Endothelial cell of umbilical vein (primary cell): ENCODE measurements around the gene MNDA. TPM values are rescaled to one million over a fixed set of nuclear protein-coding genes. Genes with fewer than 3 reads are reported as not detected.

Source experiments
- BruUV-seq: library from RNA; stranded (reverse); fragments of 400-500 nt; replicated peaks from 2 replicates; lab custom pipeline; 2021; lab: Mats Ljungman, UMichigan
- CTCF ChIA-PET: fragments of 300-600, 350-600 bp; sonication (Branson Sonifier 250); formaldehyde crosslinking; loops from one replicate; lab custom pipeline; 2021; ENCODE audit warnings: antibody characterized with exemption, inconsistent platforms; lab: Charles Lee
- POLR2A ChIA-PET: fragments of 300-600, 350-600 bp; sonication (Branson Sonifier 250); formaldehyde crosslinking; loops from one replicate; lab custom pipeline; 2021; ENCODE audit warnings: antibody characterized with exemption, inconsistent platforms; lab: Charles Lee
- DNase-seq: peaks from one replicate; pipeline ENCODE4 v3.0.0-alpha.2; 2011; ENCODE audit warnings: low read depth, low spot score
- FAIRE-seq: peaks from 2 replicates; lab custom pipeline; 2011; peaks lifted over from hg19 to GRCh38; lab: Jason Lieb, UNC
- H2AFZ ChIP-seq: 2 replicates; pipeline ENCODE4 v1.6.0; 2012; ENCODE audit warnings: low read depth, low read length, control low read depth, inconsistent platforms
- H3K27ac ChIP-seq: 2 replicates; pipeline ENCODE4 v1.5.1; 2011; ENCODE audit warnings: low read depth, mild to moderate bottlenecking, control low read depth, low read length, moderate library complexity; ENCODE audit not compliant: insufficient read depth
- H3K27me3 ChIP-seq, 2 experiments: 2 replicates each; pipeline versions ENCODE4 v1.6.0 to v1.6.1; 2011; ENCODE audit warnings: low read length in 2 of 2, mixed read lengths in 1 of 2; ENCODE audit not compliant: control insufficient read depth in 2 of 2, insufficient read depth in 2 of 2
- H3K36me3 ChIP-seq, 2 experiments: 2 replicates in 1 of 2; 3 replicates in 1 of 2; pipeline ENCODE4 v1.5.1; 2011; ENCODE audit warnings: low read length in 2 of 2, mild to moderate bottlenecking in 1 of 2, moderate library complexity in 1 of 2; ENCODE audit not compliant: control insufficient read depth in 2 of 2, insufficient read depth in 2 of 2; ENCODE audit errors: extremely low read depth in 1 of 2
- H3K4me1 ChIP-seq: 3 replicates; pipeline ENCODE4 v1.5.1; 2011; ENCODE audit warnings: mild to moderate bottlenecking, low read length; ENCODE audit not compliant: control insufficient read depth, insufficient read depth; ENCODE audit errors: extremely low read depth
- H3K4me2 ChIP-seq: 2 replicates; pipeline ENCODE4 v1.6.1; 2011; ENCODE audit warnings: low read length, control low read depth, mixed read lengths; ENCODE audit not compliant: insufficient read depth
- H3K4me3 ChIP-seq, 3 experiments: fragments of 200-600 bp in 1 of 3; sonication (generic), shearing (Covaris generic) in 1 of 3; replicated peaks in 1 of 3; 2 replicates each; pipeline ENCODE4 v1.5.1; 2011 to 2016; ENCODE audit warnings: control low read depth in 3 of 3, low read length in 3 of 3, mild to moderate bottlenecking in 2 of 3, inconsistent platforms in 1 of 3, low read depth in 1 of 3, moderate library complexity in 1 of 3; ENCODE audit not compliant: insufficient read depth in 1 of 3
- H3K79me2 ChIP-seq: 2 replicates; pipeline ENCODE4 v1.6.0; 2012; ENCODE audit warnings: low read length, inconsistent platforms; ENCODE audit not compliant: control insufficient read depth, insufficient read depth
- H3K9ac ChIP-seq: replicated peaks from 2 replicates; pipeline ENCODE3; 2011; ENCODE audit warnings: low read length, control low read depth; ENCODE audit not compliant: insufficient read depth; ENCODE audit errors: extremely low read depth
- H3K9me1 ChIP-seq: replicated peaks from 3 replicates; pipeline ENCODE4 v1.6.0; 2011; ENCODE audit warnings: mild to moderate bottlenecking, low read length; ENCODE audit not compliant: control insufficient read depth, insufficient read depth; ENCODE audit errors: extremely low read depth
- H3K9me3 ChIP-seq: replicated peaks from 2 replicates; pipeline ENCODE4 v1.5.1; 2012; ENCODE audit warnings: low read length, inconsistent platforms; ENCODE audit not compliant: control insufficient read depth, insufficient read depth
- H4K20me1 ChIP-seq: replicated peaks from 2 replicates; pipeline ENCODE3; 2011; ENCODE audit warnings: mild to moderate bottlenecking, low read length; ENCODE audit not compliant: control insufficient read depth, insufficient read depth; ENCODE audit errors: extremely low read depth
- CTCF ChIP-seq, 2 donors: IDR thresholded peaks; 1 replicate in 1 of 2; 2 replicates in 1 of 2; pipeline ENCODE4 v1.5.1; 2011; ENCODE audit warnings: low read length in 2 of 2, mild to moderate bottlenecking in 2 of 2, moderate library complexity in 2 of 2, control low read depth in 1 of 2, inconsistent platforms in 1 of 2, low read depth in 1 of 2; ENCODE audit not compliant: insufficient read depth in 1 of 2; ENCODE audit errors: extremely low read depth in 1 of 2
- EZH2 ChIP-seq: IDR thresholded peaks from 2 replicates; pipeline ENCODE4 v1.6.1; 2012; ENCODE audit warnings: borderline replicate concordance, low read depth, mild to moderate bottlenecking, moderate library complexity, low read length, inconsistent platforms; ENCODE audit not compliant: severe bottlenecking
- FOS ChIP-seq: IDR thresholded peaks from 2 replicates; pipeline ENCODE4 v1.6.1; 2011; ENCODE audit warnings: mild to moderate bottlenecking, low read length, moderate library complexity, borderline replicate concordance; ENCODE audit not compliant: insufficient read depth
- GATA2 ChIP-seq: IDR thresholded peaks from 2 replicates; pipeline ENCODE4 v1.7.0; 2011; ENCODE audit warnings: low read depth, mild to moderate bottlenecking, moderate library complexity, mixed read lengths, low read length; ENCODE audit not compliant: insufficient read length, insufficient read depth
- JUN ChIP-seq: IDR thresholded peaks from 2 replicates; pipeline ENCODE4 v1.6.1; 2011; ENCODE audit warnings: borderline replicate concordance, low read depth; ENCODE audit not compliant: insufficient read length, insufficient read depth
- MAX ChIP-seq: IDR thresholded peaks from 2 replicates; pipeline ENCODE4 v1.6.1; 2011; ENCODE audit not compliant: insufficient read depth, insufficient read length
- MYC ChIP-seq: IDR thresholded peaks from one replicate; pipeline ENCODE4 v1.6.1; 2011; ENCODE audit warnings: mild to moderate bottlenecking, low read depth, low read length
- POLR2A ChIP-seq: IDR thresholded peaks from 2 replicates; pipeline ENCODE4 v1.6.1; 2012; ENCODE audit warnings: low read depth, mild to moderate bottlenecking, control low read depth, low read length
- POLR2AphosphoS5 ChIP-seq: IDR thresholded peaks from 2 replicates; pipeline ENCODE4 v1.6.1; 2012; ENCODE audit warnings: low read depth, mild to moderate bottlenecking, control low read depth, low read length, moderate library complexity; ENCODE audit not compliant: insufficient read depth
- dilution Hi-C: fragments of 300-500 bp; cut with MboI; formaldehyde crosslinking; loops from one replicate; pipeline ENCODE4 v1.15.0; 2019; ENCODE audit warnings: low sequenced_read_pairs; ENCODE audit not compliant: extremely low pct_ligation_motif_present
- intact Hi-C: fragments of 100-400 bp; cut with micrococcal nuclease; formaldehyde crosslinking; loops from one replicate; pipeline ENCODE4 v1.10.0; 2022
- polyA plus RNA-seq, 4 experiments: library from polyadenylated mRNA; depleted of rRNA in 3 of 4; stranded (reverse) in 3 of 4; unstranded in 1 of 4; fragments of >200 nt; gene quantifications; 2 replicates each; pipeline versions ENCODE4 v1.2.1 to v1.2.3, GENCODE V29; 2011 to 2012; ENCODE audit warnings: missing spikeins in 1 of 4
- total RNA-seq: library from RNA; stranded (reverse); gene quantifications from 2 replicates; pipeline ENCODE4 v1.2.3, GENCODE V29; 2021

MNDA gene
- total and polyA plus RNA-seq, 2 donors (not counting 3 experiments of a cell fraction or from before 2014, with no cell fraction given): not detected

- H3K9me3 ChIP-seq: no peaks in the 10 kb centered on the region
- H3K9me1 ChIP-seq: no peaks in the 10 kb centered on the region
- FAIRE-seq (no peak), DNase-seq (no peak)
- ChIA-PET CTCF (no interaction called here), POLR2A (no interaction called here)
- no peaks in the 10 kb centered on the region for H3K4me1 ChIP-seq
- H3K27me3 ChIP-seq: no peaks in the 10 kb centered on the region
- H4K20me1 ChIP-seq: no peaks in the 10 kb centered on the region
- H3K4me2 ChIP-seq: no peak overlapping the region
- BruUV-seq: no TSS peak
- H3K4me3 ChIP-seq: no peak overlapping the region
- no peaks in the 10 kb centered on the region for H3K36me3 ChIP-seq
- dilution Hi-C loops (no loop called here), intact Hi-C loops (no loop called here)
- H3K9ac ChIP-seq: no peak overlapping the region
- no peak overlapping the region for H3K27ac ChIP-seq
- TF ChIP-seq JUN (no peak), POLR2AphosphoS5 (no peak), FOS (no peak), POLR2A (no peak), CTCF (IDR thresholded peaks at IDR 0.05; ENCODE audit: extremely low read depth in 1 of 2, insufficient read depth in 1 of 2, low read depth in 1 of 2, low read length in 2 of 2) (no peak), EZH2 (no peak), GATA2 (no peak), MAX (no peak), MYC (no peak)
- H2AFZ ChIP-seq: no peak overlapping the region
- H3K79me2 ChIP-seq: no peaks in the 10 kb centered on the region
These were observed 20.8 kb upstream of the MNDA start for GRCh38 chr1:158810311-158810710.
